ENCODE data around the gene GASK1A.

GASK1A gene

GRCh38 chr3:43013256-43013655, 34.1 kb downstream of the GASK1A start:
- DNase-seq (ENCODE audit: low read depth in 3 of 3, low spot score in 1 of 3) = no peak

GRCh38 chr3:43013743-43014155, 34.6 kb downstream of the GASK1A start:
- no peak for DNase-seq (ENCODE audit: low read depth in 3 of 3, low spot score in 1 of 3)

DNA sequence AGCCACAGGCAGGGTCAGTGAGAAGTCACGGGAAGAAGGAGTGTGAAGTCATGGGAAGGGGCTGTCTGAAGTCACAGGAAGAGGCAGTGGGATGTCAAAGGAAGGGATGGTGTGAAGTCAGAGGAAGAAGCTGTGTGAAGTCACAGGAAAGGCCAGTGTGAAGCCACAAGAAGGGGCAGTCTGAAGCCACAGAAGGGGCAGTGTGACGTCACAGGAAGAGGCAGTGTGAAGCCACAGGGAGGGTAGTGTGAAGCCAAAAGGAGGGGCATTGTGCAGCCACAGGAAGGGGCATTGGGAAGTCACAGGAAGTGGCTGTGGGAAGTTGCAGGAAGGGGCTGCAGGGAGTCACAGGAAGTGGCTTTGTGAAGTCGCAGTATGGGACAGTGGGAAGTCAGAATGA, 35.1 kb downstream of the GASK1A start:
- no peak for DNase-seq (ENCODE audit: low read depth in 3 of 3, low spot score in 1 of 3)

- DNase-seq (ENCODE audit: low read depth in 3 of 3, low spot score in 1 of 3) = no peak
Observed at GRCh38 chr3:43014956-43015355, 35.8 kb downstream of the GASK1A start.

DNA sequence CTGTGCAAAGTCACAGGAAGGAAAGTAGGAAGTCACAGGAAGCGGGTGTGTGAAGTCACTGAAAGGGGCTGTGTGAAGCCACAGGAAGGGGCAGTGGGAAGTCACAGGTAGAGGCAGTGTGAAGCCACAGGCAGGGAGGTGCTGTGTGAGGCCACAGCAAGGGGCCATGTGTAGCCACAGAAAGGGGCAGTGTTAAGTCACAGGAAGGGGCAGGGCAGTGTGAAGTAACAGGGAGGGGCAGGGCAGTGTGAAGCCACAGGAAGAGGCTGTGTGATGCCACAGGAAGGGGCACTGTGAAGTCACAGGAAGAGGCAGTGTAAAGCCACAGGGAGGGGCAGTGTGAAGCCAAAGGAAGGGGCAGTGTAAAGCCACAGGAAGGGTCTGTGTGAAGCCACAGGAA, 36.5 kb downstream of the GASK1A start:
- no peak for DNase-seq (ENCODE audit: low read depth in 3 of 3, low spot score in 1 of 3)

- no peak for DNase-seq (ENCODE audit: low read depth in 3 of 3, low spot score in 1 of 3)
Observed at GRCh38 chr3:43015991-43016865, 37.1 kb downstream of the GASK1A start.

GRCh38 chr3:43017004-43017403, 37.9 kb downstream of the GASK1A start:
- no peak for DNase-seq (ENCODE audit: low read depth in 3 of 3, low spot score in 1 of 3)

DNA sequence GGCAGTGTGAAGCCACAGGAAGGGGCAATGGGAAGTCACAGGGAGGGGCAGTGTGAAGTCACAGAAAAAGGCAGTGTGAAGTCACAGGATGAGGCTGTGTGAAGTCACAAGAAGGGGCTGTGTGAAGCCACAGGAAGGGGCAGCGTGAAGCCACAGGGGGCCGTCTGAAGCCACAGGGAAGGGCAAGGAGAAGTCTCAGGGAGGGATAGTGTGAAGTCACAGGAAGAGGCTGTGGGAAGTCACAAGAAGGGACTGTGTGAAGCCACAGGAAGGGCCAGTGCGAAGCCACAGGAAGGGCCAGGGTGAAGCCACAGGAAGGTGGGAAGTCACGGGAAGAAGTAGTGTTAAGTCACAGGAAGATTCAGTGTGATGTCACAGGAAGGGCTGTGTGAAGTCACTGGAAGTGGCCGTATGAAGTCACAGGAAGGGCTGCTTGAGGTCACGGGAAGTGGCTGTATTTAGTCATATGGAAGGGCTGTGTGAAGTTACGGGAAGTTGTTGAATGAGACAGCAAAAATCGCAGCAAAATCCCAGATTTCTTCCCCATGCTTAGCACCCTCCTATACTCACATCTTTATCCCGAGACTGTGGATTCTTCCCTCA, 38.6 kb downstream of the GASK1A start:
- DNase-seq (ENCODE audit: low read depth in 3 of 3, low spot score in 1 of 3) = no peak

DNA sequence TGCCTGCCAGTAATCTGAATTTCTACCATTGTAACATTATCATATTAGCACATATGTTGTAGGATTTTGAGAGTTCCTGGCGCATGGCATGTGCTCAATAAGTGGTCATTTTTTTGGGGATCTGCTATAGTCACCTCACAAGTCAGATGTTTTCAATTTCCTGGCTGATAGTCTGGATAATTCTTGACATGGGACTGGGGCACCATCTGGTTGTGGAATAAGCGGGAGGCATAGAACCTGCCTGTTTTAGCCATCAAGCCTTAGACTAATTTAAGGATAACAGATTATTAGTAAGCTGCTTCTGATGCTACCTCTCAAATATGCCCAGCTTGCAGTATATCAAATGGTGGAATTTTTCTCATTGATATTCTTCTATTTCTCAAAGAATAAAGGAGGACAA, 39.1 kb downstream of the GASK1A start:
- DNase-seq (ENCODE audit: low read depth in 3 of 3, low spot score in 1 of 3) = no peak

DNA sequence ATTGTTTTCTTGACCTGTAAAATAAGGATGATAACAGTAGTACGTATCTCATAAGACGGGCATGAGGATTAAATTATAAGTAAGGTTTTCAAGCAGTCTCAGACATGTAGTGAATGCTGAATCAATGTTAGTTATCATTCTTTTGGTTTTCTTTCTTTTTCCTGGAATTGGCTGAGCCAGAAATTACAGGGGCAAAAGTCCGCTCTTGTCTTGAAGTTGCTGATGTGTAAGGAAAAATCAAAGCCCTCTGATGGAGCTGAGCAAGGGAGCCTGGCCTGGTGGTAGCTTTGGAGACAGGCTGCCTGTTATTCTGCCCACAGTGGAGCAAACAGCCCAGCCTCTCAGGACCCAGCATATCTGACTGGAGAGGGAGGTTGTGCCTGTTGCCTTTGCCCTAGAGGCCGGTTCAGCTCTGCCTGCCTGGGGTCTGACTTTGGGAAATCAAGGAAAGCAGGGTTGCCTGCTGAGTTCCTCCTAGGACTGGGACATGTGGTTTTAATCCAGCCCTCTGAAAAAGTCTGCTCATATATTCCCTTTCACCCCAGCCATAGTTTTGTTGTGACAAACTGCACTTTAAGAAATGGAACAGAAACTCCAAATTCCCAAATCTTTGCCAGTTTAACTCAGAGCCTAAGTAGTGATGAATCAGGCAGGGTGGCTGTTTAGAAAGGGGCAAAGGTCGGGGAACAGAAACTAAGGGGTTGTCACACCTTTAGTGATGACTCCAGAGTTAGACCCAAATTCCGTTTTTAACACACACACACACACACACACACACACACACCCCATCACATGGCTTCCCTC, 40.1 kb downstream of the GASK1A start:
- no peak for DNase-seq (ENCODE audit: low read depth in 3 of 3, low spot score in 1 of 3)

- DNase-seq (ENCODE audit: low read depth in 3 of 3, low spot score in 1 of 3) = no peak
Observed at GRCh38 chr3:43019826-43020225, 40.7 kb downstream of the GASK1A start.

DNA sequence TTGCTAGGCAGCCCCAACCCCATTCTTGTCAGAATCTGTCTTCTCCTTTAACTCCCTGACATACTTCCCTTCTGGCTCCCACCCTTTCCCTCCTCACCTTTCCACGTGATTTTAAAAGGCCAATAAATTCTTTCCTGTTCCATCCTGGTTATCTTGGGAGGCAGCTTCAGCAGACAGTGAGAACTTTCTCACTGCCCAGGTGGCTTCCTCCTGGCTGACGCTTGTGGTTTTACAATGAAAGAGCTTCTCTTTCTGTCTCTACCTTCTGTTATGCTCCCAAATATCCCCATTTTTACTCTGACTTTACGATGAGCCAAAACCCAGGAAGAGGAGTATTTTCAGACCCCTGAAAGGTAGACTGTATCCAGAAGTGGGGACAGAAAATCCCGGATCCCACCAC, 42.1 kb downstream of the GASK1A start:
- no peak for DNase-seq (ENCODE audit: low read depth in 3 of 3, low spot score in 1 of 3)

- no peak for DNase-seq (ENCODE audit: low read depth in 3 of 3, low spot score in 1 of 3)
Observed at GRCh38 chr3:43022121-43022520, 43.0 kb downstream of the GASK1A start.

DNA sequence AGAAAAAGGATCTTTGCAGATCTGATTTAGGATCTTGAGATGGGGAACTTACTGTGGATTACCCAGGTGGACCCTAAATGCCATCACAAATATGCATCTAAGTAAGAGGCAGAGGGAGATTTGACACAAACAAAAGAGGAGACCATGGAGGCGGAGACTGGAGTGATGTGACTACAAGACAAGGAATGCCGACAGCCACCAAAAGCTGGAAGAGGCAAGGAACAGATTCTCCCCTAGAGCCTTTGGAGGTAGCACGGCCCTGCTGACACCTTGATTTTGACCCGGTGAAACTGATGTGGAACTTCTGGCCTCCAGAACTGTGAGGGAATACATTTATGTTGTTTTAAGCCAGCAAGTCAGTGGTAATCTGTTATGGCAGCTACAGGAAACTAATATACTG, 44.0 kb downstream of the GASK1A start:
- no peak for DNase-seq (ENCODE audit: low read depth in 3 of 3, low spot score in 1 of 3)

DNA sequence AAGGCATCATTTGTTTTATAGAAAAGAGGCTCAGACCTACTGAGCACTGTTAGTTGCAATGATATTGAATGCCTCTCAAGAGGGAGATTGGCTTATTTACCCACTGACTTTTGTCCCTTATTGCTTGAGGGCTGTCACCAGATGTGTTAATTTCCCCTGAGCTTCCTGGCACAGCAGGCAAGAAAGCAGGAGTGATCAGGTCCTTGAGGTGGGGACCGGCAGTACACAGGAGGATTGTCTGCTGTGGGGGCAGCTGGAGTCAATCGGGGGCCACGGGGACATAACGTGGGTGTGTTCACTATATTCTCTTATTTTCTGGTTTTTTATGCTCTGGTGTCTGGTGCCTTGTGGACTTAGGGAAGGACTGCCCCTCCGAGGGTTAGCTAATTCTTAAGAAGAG, 44.6 kb downstream of the GASK1A start:
- no peak for DNase-seq (ENCODE audit: low read depth in 3 of 3, low spot score in 1 of 3)

DNA sequence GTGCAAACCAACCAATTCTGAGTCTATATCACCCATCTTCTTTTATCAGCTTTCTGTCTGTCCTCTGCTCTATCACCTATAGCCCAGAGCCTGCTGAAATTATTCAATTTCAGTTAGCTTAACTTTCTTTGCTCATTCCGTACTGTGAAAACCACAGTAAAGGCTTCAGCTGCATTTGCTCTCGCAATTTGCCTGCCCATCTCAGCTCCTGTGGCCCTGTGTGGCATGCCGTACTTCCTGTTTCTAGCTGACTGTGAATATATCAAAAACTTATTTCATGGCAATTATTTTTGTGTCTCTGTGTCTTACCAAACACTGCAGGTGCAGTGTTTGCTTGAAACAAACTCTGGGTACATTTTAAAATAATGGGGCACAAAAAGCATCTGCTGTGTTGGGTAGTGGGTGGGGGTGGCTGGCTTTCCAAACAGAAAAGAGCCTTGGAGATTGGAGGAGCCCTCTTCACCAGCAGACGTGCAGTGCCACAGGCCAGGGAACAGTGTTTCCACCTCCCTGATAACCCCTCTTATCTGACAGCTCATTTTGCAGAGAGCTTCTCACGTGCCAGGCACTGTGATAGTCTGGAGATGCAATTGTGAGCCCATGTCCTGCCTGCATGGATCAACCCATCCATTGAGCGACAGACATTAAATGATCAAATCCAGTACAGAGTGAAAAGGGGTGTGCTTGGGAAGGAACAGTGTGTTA, 45.2 kb downstream of the GASK1A start:
- DNase-seq (ENCODE audit: low read depth in 3 of 3, low spot score in 1 of 3) = peak in 1 of 3 donors; percentile 6

GRCh38 chr3:43025423-43025822, 46.3 kb downstream of the GASK1A start:
- no peak for DNase-seq (ENCODE audit: low read depth in 3 of 3, low spot score in 1 of 3)

GRCh38 chr3:43028001-43028400, 48.9 kb downstream of the GASK1A start:
- no peak for DNase-seq (ENCODE audit: low read depth in 3 of 3, low spot score in 1 of 3)

GRCh38 chr3:43028678-43029490, 49.8 kb downstream of the GASK1A start:
- no peak for DNase-seq (ENCODE audit: low read depth in 3 of 3, low spot score in 1 of 3)

DNA sequence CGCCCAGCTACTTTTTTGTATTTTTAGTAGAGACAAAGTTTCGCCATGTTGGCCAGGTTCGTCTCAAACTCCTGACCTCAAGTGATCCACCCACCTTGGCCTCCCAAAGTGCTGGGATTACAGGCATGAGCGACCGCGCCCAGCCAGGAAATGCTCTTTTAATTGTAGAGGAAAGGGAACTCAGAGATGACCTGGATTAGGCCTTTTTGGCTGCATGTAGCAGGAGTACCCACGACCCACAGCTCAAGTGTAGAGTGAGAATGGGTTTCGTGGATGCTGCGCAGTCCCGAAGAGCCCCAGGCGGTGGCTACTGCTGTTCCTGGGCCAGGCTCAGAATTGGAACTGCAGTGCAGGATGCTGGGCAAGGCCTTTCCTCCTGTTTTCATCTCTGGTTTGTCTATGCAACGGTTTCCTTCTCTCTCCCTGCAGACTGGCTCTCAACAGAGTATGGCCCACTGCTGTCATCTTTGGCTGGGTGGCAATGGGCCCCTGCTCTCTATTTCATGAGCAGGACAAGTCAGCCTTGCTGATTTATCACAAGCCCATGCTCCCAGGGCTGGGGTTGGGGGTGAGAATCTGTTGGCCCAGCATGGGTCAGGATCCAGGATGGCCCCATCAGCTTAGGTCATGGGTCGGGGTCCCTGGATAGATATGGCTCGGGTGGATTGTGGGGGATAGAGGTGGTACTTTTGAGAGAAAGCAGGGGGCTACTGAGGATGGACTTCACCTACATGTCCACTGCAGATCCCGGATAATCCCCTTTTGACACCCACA, 51.2 kb downstream of the GASK1A start:
- no peak for DNase-seq (ENCODE audit: low read depth in 3 of 3, low spot score in 1 of 3)
